HepG2 (cell line): ENCODE measurements around the gene EIF5A2. TPM values are rescaled to one million over a fixed set of nuclear protein-coding genes. Genes with fewer than 3 reads are reported as not detected.

Source experiments
- ATF5 ChIP-seq: sonication (generic); formaldehyde crosslinking; IDR thresholded peaks from 2 replicates; pipeline ENCODE4 v1.4.0; 2020; ENCODE audit warnings: mild to moderate bottlenecking, low read depth, missing genetic modification reagents
- CREB1 ChIP-seq, 2 experiments: fragments of 450-650 bp in 1 of 2; IDR thresholded peaks; 2 replicates each; pipeline ENCODE4 v1.6.1; 2016 to 2017; ENCODE audit warnings: control low read depth in 1 of 2, mild to moderate bottlenecking in 1 of 2, missing compliant biosample characterization in 1 of 2, missing genetic modification characterization in 1 of 2
- FOXP1 ChIP-seq, 2 experiments: fragments of 450-650 bp in 1 of 2; IDR thresholded peaks; 2 replicates each; pipeline ENCODE4 v1.6.1; 2017 to 2018; ENCODE audit warnings: antibody characterized with exemption in 1 of 2
- KLF12 ChIP-seq: sonication (generic); formaldehyde crosslinking; IDR thresholded peaks from 2 replicates; pipeline ENCODE4 v1.4.0; 2020; ENCODE audit warnings: missing genetic modification reagents, borderline replicate concordance
- MYNN ChIP-seq: sonication (generic); formaldehyde crosslinking; IDR thresholded peaks from 2 replicates; pipeline ENCODE4 v1.4.0; 2020; ENCODE audit warnings: mild to moderate bottlenecking, low read depth, missing genetic modification reagents
- NBN ChIP-seq: fragments of 450-650 bp; conservative IDR thresholded peaks from 2 replicates; pipeline ENCODE4 v1.6.1; 2017
- TRAFD1 ChIP-seq: sonication (generic); formaldehyde crosslinking; IDR thresholded peaks from 2 replicates; pipeline ENCODE4 v1.5.1; 2020; ENCODE audit warnings: missing genetic modification reagents, mild to moderate bottlenecking, borderline replicate concordance
- ZC3H13 ChIP-seq: sonication (generic); formaldehyde crosslinking; IDR thresholded peaks from 2 replicates; pipeline ENCODE4 v1.8.1; 2023; ENCODE audit warnings: mild to moderate bottlenecking, missing genetic modification reagents, moderate library complexity
- ZNF124 ChIP-seq: sonication (generic); formaldehyde crosslinking; IDR thresholded peaks from 2 replicates; pipeline ENCODE4 v1.4.0; 2020; ENCODE audit warnings: missing genetic modification reagents
- ZNF407 ChIP-seq: sonication (generic); formaldehyde crosslinking; IDR thresholded peaks from one replicate; pipeline ENCODE4 v1.5.1; 2020; ENCODE audit warnings: mild to moderate bottlenecking, missing genetic modification reagents; ENCODE audit errors: not compliant biosample characterization
- ZNF503 ChIP-seq: sonication (generic); formaldehyde crosslinking; IDR thresholded peaks from 2 replicates; pipeline ENCODE4 v1.4.0; 2020; ENCODE audit warnings: missing genetic modification reagents
- ZNF704 ChIP-seq: sonication (generic); formaldehyde crosslinking; IDR thresholded peaks from 2 replicates; pipeline ENCODE4 v1.8.1; 2023; ENCODE audit warnings: mild to moderate bottlenecking, inconsistent platforms, moderate library complexity, missing genetic modification reagents, borderline replicate concordance
- ZNF878 ChIP-seq: sonication (generic); formaldehyde crosslinking; IDR thresholded peaks from 2 replicates; pipeline ENCODE4 v1.8.1; 2023; ENCODE audit warnings: mild to moderate bottlenecking, missing genetic modification reagents, moderate library complexity
- polyA plus RNA-seq, 8 experiments: library from polyadenylated mRNA; depleted of rRNA in 3 of 8; stranded (reverse) in 7 of 8; unstranded in 1 of 8; fragments of >200 nt; fragmentation: Illumina TruSeq in 4 of 8; extraction: Trizol in 4 of 8; gene quantifications; 2 replicates each; pipeline versions ENCODE4 v1.2.1 to v1.2.3, GENCODE V29; 2011 to 2016; ENCODE audit warnings: low read depth in 4 of 8, missing spikeins in 1 of 8, mixed read lengths in 1 of 8; ENCODE audit not compliant: insufficient read depth in 1 of 8
- total RNA-seq, 5 experiments: library from RNA; depleted of rRNA; stranded (reverse); fragments of >200 nt; fragmentation: Illumina TruSeq; extraction: Trizol; gene quantifications; 2 replicates each; pipeline ENCODE4 v1.2.3, GENCODE V29; 2016; ENCODE audit warnings: low read depth in 1 of 5

Gene EIF5A2
- total and polyA plus RNA-seq, 2 of the 13 experiments (the other 11 are each of a cell fraction or from before 2014, with no cell fraction given), result 3.5 to 9.4 TPM

- TF ChIP-seq NBN (no peak), ZNF704 (CRISPR knock-in tag) (peak; percentile 43; the same call in 1 of the 2 replicates), ZC3H13 (CRISPR knock-in tag) (no peak), ZNF124 (CRISPR knock-in tag) (no peak; the same call in 1 of the 2 replicates), ZNF407 (peak; percentile 59), ATF5 (CRISPR knock-in tag) (no peak), FOXP1 (IDR thresholded peaks at IDR 0.05) (no peak), FOXP1 (CRISPR knock-in tag; IDR thresholded peaks at IDR 0.05) (no peak), CREB1 (IDR thresholded peaks at IDR 0.05) (peak; percentile 85), CREB1 (CRISPR knock-in tag; IDR thresholded peaks at IDR 0.05) (peak; percentile 92), TRAFD1 (CRISPR knock-in tag) (no peak), ZNF878 (CRISPR knock-in tag) (peak; percentile 46; the same call in 1 of the 2 replicates), MYNN (CRISPR knock-in tag) (no peak), KLF12 (CRISPR knock-in tag) (peak; percentile 57; the same call in 1 of the 2 replicates), ZNF503 (no peak)
These were observed 38.5 kb downstream of the EIF5A2 start, which contains the start of gene RPL22L1 (continued) for GRCh38 chr3:170869645-170870593.
